Measurements from ENCODE around the gene MOCS1. TPM values are rescaled to one million over a fixed set of nuclear protein-coding genes. Genes with fewer than 3 reads are reported as not detected.

The MOCS1 gene
- total RNA-seq, 1 donor from 2014 or later: 28.6 TPM

DNA sequence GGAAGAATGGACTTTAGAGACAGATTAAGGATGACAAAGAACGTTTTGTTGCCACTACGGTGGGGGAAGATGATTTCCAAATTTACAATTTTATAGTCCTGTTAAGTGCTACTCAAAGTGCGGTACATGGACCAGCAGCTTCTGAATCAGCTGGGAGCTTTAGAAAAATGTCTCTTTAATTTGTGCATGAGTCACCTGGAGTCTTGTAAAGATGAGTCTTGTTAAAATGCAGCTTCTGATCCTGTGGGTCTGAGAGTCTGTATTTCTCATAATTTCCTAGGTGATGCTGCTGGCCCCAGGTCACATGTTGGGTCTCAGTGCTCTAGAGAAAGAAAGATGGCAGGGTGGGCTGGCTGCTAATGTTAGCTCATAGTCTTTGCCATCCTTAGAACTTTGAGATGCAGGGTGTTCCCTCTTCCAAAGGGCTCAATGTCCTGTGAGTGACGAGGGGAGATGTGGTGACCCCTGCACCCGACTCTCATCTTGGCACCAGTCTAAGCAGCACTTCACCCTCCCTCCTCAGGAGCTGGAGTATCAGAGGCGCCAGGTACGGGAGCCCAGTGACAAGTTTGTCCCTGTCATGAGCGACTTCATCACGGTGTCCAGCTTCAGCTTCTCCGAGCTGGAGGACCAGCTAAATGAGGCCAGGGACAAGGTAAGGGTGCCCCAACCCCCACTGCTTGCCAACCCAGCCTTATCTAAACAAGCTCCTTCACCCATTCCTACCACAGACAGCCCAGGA is 34.5 kb downstream of the MOCS1 start:
- no peaks in the 10 kb centered on the region for H3K4me1 ChIP-seq
- no peaks in the 10 kb centered on the region for H3K27me3 ChIP-seq (ENCODE audit: low read depth)
- no peak overlapping the region for H3K27ac ChIP-seq (replicated peaks)
- no peak overlapping the region for H3K4me3 ChIP-seq
- no peaks in the 10 kb centered on the region for H3K9me3 ChIP-seq (replicated peaks)
- TF ChIP-seq CTCF (IDR thresholded peaks at IDR 0.05; ENCODE audit: borderline replicate concordance): no peak
- DNase-seq: no peak
- intact Hi-C loops (cut with micrococcal nuclease): loop anchor here (10.0 kb wide), 1 partner anchor 525 kb away; no protein-coding TSS in a partner anchor
- H3K36me3 ChIP-seq: peaks cover 22% of the 10 kb centered on the region

GRCh38 chr6:39898625-39899024 is 35.6 kb downstream of the MOCS1 start:
- DNase-seq: no peak
- intact Hi-C loops (cut with micrococcal nuclease): loop anchor here (10.0 kb wide), 1 partner anchor 524 kb away; no protein-coding TSS in a partner anchor
- no peak for TF ChIP-seq CTCF (IDR thresholded peaks at IDR 0.05; ENCODE audit: borderline replicate concordance)
- no peaks in the 10 kb centered on the region for H3K9me3 ChIP-seq (replicated peaks)
- peaks cover 22% of the 10 kb centered on the region for H3K36me3 ChIP-seq
- H3K27me3 ChIP-seq (ENCODE audit: low read depth): no peaks in the 10 kb centered on the region
- H3K4me3 ChIP-seq: no peak overlapping the region
- no peaks in the 10 kb centered on the region for H3K4me1 ChIP-seq
- no peak overlapping the region for H3K27ac ChIP-seq (replicated peaks)

DNA sequence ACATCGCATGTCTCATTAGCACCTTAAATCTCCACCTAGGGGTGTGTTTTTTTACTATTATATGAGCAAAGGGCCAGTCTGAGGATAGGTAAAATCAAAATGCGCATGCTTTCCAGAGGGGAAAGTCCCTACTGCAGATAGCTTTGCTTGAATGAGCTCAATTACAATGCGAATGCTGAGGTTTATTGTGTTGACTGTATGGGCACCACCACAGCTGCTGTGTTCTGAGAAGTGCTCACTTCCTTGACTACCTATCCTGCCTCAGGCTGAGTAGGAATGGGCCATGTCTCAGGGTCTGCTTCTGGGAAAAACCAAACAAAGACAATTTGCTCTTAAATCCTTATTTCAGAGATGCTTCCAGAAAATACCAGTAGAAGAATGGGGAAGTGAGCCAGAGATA is 36.6 kb downstream of the MOCS1 start:
- TF ChIP-seq CTCF (IDR thresholded peaks at IDR 0.05; ENCODE audit: borderline replicate concordance): no peak
- intact Hi-C loops (cut with micrococcal nuclease): loop anchor here (10.0 kb wide), 1 partner anchor 523 kb away; no protein-coding TSS in a partner anchor
- Histone ChIP-seq H3K27ac (replicated peaks) (no peak overlapping the region), H3K4me1 (no peaks in the 10 kb centered on the region), H3K9me3 (replicated peaks) (no peaks in the 10 kb centered on the region), H3K27me3 (ENCODE audit: low read depth) (no peaks in the 10 kb centered on the region), H3K36me3 (peaks cover 22% of the 10 kb centered on the region), H3K4me3 (no peak overlapping the region)
- no peak for DNase-seq

DNA sequence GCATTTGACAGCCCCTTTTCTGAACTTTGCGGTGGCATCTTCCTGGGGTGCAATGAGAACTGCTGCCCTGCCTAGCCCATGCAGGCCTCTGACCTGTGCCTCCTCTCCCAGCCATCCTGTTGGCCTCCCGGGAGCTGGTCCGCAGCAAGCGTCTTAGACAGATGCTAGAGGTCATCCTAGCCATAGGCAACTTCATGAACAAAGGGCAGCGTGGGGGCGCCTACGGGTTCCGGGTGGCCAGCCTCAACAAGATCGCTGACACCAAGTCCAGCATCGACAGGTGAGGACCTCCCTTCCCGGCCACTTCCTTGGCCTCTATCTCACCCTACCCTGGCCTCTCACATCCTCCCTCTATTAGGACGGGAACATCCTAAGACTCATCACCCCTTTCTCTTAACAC is 37.6 kb downstream of the MOCS1 start:
- Histone ChIP-seq H3K4me3 (no peak overlapping the region), H3K9me3 (replicated peaks) (no peaks in the 10 kb centered on the region), H3K36me3 (peaks cover 22% of the 10 kb centered on the region), H3K4me1 (no peaks in the 10 kb centered on the region), H3K27ac (replicated peaks) (no peak overlapping the region), H3K27me3 (ENCODE audit: low read depth) (no peaks in the 10 kb centered on the region)
- intact Hi-C loops (cut with micrococcal nuclease): loop anchor here (10.0 kb wide), 1 partner anchor 522 kb away; no protein-coding TSS in a partner anchor
- no peak for DNase-seq
- TF ChIP-seq CTCF (IDR thresholded peaks at IDR 0.05; ENCODE audit: borderline replicate concordance): no peak

DNA sequence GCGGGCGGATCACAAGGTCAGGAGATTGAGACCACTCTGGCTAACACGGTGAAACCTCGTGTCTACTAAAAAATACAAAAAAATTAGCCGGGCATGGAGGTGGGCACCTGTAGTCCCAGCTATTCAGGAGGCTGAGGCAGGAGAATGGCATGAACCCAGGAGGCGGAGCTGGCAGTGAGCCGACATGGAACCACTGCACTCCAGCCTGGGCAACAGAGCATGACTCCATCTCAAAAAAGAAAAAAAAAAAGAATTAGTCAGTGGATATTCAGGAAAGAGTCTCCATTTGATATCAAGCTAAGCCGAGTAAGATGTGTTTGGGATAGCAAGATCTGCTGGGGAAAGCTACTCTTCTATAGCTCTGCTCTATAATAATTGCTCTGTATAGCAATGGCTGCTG is 41.0 kb downstream of the MOCS1 start:
- Histone ChIP-seq H3K36me3 (peaks cover 14% of the 10 kb centered on the region), H3K27me3 (ENCODE audit: low read depth) (no peaks in the 10 kb centered on the region), H3K9me3 (replicated peaks) (no peaks in the 10 kb centered on the region), H3K27ac (replicated peaks) (no peak overlapping the region), H3K4me3 (no peak overlapping the region), H3K4me1 (peaks cover 15% of the 10 kb centered on the region)
- no peak for DNase-seq
- intact Hi-C loops (cut with micrococcal nuclease): loop anchor here (10.0 kb wide), 1 partner anchor 518 kb away; no protein-coding TSS in a partner anchor
- no peak for TF ChIP-seq CTCF (IDR thresholded peaks at IDR 0.05; ENCODE audit: borderline replicate concordance)
